SH-SY5Y (cell line): ENCODE measurements around the gene DCDC2.

ENCODE experiments used
- GATA2 ChIP-seq: IDR thresholded peaks from 2 replicates; pipeline ENCODE4 v1.6.1; 2011; ENCODE audit warnings: mild to moderate bottlenecking, low read depth, low read length
- GATA3 ChIP-seq: IDR thresholded peaks from 2 replicates; pipeline ENCODE4 v1.6.1; 2011; ENCODE audit warnings: low read depth, mild to moderate bottlenecking, low read length, moderate library complexity

DNA sequence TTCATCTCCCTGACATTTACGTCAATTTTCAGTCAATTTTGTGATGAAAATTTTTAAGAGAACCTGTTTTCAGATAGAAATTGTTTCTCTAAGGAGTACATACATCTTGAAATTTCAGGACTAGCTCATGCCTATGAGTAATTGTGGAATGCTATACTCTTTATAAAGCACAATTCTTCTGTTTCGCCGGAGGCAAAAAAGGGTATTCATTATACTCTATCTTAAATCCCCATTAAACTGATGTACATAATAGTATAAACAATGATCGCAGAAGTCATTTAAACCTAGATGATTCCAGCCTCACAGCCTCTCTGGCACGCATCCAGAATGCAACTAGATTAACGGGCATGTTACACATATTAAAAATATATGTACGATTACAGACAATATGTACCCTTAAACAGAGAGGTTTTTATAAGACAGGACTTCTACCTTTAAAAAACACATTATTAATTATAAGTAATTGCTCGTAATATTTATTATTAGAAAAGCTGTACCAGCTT is 169.2 kb downstream of the DCDC2 start:
- no peak for TF ChIP-seq GATA3
- TF ChIP-seq GATA2: no peak
